Nucleus accumbens (tissue), 56 donors: ENCODE measurements around the gene ARHGAP6.

Experiments
- DNase-seq, 56 donors: peaks; one replicate each; lab custom pipeline; 2025; lab: John Stamatoyannopoulos, UW

Gene ARHGAP6

GRCh38 chrX:11465648-11466411 is 199.9 kb downstream of the ARHGAP6 start:
- no peak for DNase-seq

GRCh38 chrX:11464836-11465463 is 200.8 kb downstream of the ARHGAP6 start:
- DNase-seq: no peak

GRCh38 chrX:11464380-11464779 is 201.3 kb downstream of the ARHGAP6 start:
- no peak for DNase-seq

GRCh38 chrX:11462648-11463047 is 203.1 kb downstream of the ARHGAP6 start:
- DNase-seq: no peak

GRCh38 chrX:11462136-11462535 is 203.6 kb downstream of the ARHGAP6 start:
- no peak for DNase-seq

- no peak for DNase-seq
Measured at GRCh38 chrX:11461201-11462001, 204.3 kb downstream of the ARHGAP6 start.

- DNase-seq: no peak
Measured at GRCh38 chrX:11460347-11460746, 205.4 kb downstream of the ARHGAP6 start.

GRCh38 chrX:11458170-11458569 is 207.6 kb downstream of the ARHGAP6 start:
- no peak for DNase-seq

- no peak for DNase-seq
Measured at GRCh38 chrX:11451151-11451550, 214.6 kb downstream of the ARHGAP6 start.

- DNase-seq: no peak
Measured at GRCh38 chrX:11450354-11450753, 215.4 kb downstream of the ARHGAP6 start.

- no peak for DNase-seq
Measured at GRCh38 chrX:11449613-11450012, 216.1 kb downstream of the ARHGAP6 start.

- no peak for DNase-seq
Measured at GRCh38 chrX:11447418-11447817, 218.3 kb downstream of the ARHGAP6 start.

- no peak for DNase-seq
Measured at GRCh38 chrX:11446949-11447348, 218.8 kb downstream of the ARHGAP6 start.

- no peak for DNase-seq
Measured at GRCh38 chrX:11446336-11446735, 219.4 kb downstream of the ARHGAP6 start.

- no peak for DNase-seq
Measured at GRCh38 chrX:11445540-11445939, 220.2 kb downstream of the ARHGAP6 start.

- no peak for DNase-seq
Measured at GRCh38 chrX:11444052-11444451, 221.7 kb downstream of the ARHGAP6 start.

- no peak for DNase-seq
Measured at GRCh38 chrX:11439846-11440245, 225.9 kb downstream of the ARHGAP6 start.

- DNase-seq: no peak
Measured at GRCh38 chrX:11438767-11439166, 227.0 kb downstream of the ARHGAP6 start.

GRCh38 chrX:11438380-11438723 is 227.4 kb downstream of the ARHGAP6 start:
- DNase-seq: no peak

- DNase-seq: no peak
Measured at GRCh38 chrX:11437642-11438379, 227.9 kb downstream of the ARHGAP6 start.

GRCh38 chrX:11435568-11435967 is 230.2 kb downstream of the ARHGAP6 start:
- no peak for DNase-seq
